ENCODE data around the gene KCNQ2.

DNA sequence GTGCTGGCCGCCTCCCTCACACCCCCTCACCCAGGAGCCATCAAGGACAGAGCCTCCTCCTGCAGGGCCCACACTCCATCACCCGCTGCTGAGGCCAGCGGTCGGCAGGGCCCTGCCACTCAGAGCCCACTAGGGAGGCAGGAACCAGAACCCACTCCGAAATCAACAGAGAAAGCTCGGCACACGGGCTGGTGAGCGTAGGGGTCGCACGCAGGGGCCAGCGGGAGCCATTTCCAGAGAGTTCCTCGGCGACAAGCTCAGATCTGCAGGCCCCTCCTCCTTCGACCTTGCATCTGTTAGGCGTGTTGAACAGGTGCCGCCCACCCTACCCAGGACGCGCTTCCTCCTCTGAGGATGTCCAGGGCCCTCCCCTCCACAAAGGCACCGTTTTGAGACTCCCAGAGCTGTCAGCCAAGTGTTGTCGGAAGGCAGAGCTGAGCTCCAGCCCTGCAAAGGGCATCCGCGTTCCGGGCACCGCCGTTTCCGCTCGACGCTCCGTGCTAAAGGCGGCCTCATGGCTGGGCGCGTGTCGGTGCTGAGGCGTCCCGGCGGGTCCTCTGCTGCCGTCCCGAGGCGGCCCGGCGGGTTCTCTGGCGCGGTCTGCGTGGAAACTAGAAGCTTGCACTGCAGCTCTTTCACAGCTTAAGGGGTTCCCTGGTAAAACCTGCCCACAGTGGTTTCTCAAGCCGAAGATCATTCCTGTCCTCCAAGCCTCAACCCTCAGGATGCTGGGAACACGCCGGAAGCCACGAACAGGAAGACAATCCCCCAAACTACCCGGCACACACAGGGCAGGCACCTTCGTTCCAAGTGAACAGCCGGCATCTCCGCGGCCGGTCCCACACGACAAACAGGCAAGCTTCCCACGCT, 6.8 kb downstream of the KCNQ2 start:
- TF ChIP-seq POLR2A (IDR thresholded peaks at IDR 0.05), result no peak
- TF ChIP-seq, protein P1, sequence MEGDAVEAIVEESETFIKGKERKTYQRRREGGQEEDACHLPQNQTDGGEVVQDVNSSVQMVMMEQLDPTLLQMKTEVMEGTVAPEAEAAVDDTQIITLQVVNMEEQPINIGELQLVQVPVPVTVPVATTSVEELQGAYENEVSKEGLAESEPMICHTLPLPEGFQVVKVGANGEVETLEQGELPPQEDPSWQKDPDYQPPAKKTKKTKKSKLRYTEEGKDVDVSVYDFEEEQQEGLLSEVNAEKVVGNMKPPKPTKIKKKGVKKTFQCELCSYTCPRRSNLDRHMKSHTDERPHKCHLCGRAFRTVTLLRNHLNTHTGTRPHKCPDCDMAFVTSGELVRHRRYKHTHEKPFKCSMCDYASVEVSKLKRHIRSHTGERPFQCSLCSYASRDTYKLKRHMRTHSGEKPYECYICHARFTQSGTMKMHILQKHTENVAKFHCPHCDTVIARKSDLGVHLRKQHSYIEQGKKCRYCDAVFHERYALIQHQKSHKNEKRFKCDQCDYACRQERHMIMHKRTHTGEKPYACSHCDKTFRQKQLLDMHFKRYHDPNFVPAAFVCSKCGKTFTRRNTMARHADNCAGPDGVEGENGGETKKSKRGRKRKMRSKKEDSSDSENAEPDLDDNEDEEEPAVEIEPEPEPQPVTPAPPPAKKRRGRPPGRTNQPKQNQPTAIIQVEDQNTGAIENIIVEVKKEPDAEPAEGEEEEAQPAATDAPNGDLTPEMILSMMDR (IDR thresholded peaks at IDR 0.05), result no peak
